Measurements from ENCODE around the gene RPL39. TPM values are rescaled to one million over a fixed set of nuclear protein-coding genes. Genes with fewer than 3 reads are reported as not detected.
"Not testable (repeated sequence)": the region's sequence is repeated elsewhere in the genome, so short reads cannot be mapped to it uniquely, and the experiment has no call there.

RPL39 gene
- total RNA-seq, 2 donors from 2014 or later: 497 to 592 TPM

GRCh38 chrX:119817130-119817690 is 25.8 kb upstream of the RPL39 start:
- intact Hi-C loops (cut with DNase I): no loop called here
- whole genome bisulfite sequencing, 2 donors: 60 to 70% methylated on average over 1 to 6 of the region's 6 CpGs
- ATAC-seq (no peak), DNase-seq (no peak)
- no peak overlapping the region for H3K4me3 ChIP-seq
- H3K36me3 ChIP-seq (replicated peaks in 1 of 2; ENCODE audit: insufficient read depth in 1 of 2, low read depth in 2 of 2): no peaks in the 10 kb centered on the region
- H3K9me3 ChIP-seq: no peaks in the 10 kb centered on the region
- H3K27ac ChIP-seq: no peak overlapping the region
- H3K4me1 ChIP-seq: no peaks in the 10 kb centered on the region
- no peak for TF ChIP-seq POLR2A (IDR thresholded peaks at IDR 0.05)
- no peak for TF ChIP-seq CTCF (IDR thresholded peaks at IDR 0.05)
- no peaks in the 10 kb centered on the region for H3K27me3 ChIP-seq

- no peaks in the 10 kb centered on the region for H3K27me3 ChIP-seq
- TF ChIP-seq CTCF (IDR thresholded peaks at IDR 0.05) (no peak), POLR2A (IDR thresholded peaks at IDR 0.05) (no peak)
- H3K9me3 ChIP-seq: no peaks in the 10 kb centered on the region
- no peak overlapping the region for H3K27ac ChIP-seq
- DNase-seq (no peak), ATAC-seq (no peak)
- H3K4me1 ChIP-seq: no peaks in the 10 kb centered on the region
- intact Hi-C loops (cut with DNase I): no loop called here
- H3K4me3 ChIP-seq: no peak overlapping the region
- 33 to 81% methylated on average over 1 to 3 of the region's 3 CpGs for WGBS, 2 donors
- no peaks in the 10 kb centered on the region for H3K36me3 ChIP-seq (replicated peaks in 1 of 2; ENCODE audit: insufficient read depth in 1 of 2, low read depth in 2 of 2)
These were observed 24.9 kb upstream of the RPL39 start for GRCh38 chrX:119816300-119816699.

- no peak overlapping the region for H3K27ac ChIP-seq
- H3K36me3 ChIP-seq (replicated peaks in 1 of 2; ENCODE audit: insufficient read depth in 1 of 2, low read depth in 2 of 2): no peaks in the 10 kb centered on the region
- no peak overlapping the region for H3K4me3 ChIP-seq
- H3K27me3 ChIP-seq: no peaks in the 10 kb centered on the region
- DNase-seq: no peak
- 71 to 73% methylated on average over 1 of the region's 1 CpG for WGBS, 2 donors
- no peak for ATAC-seq
- no peaks in the 10 kb centered on the region for H3K4me1 ChIP-seq
- no peak for TF ChIP-seq CTCF (IDR thresholded peaks at IDR 0.05)
- no peak for TF ChIP-seq POLR2A (IDR thresholded peaks at IDR 0.05)
- H3K9me3 ChIP-seq: no peaks in the 10 kb centered on the region
- intact Hi-C loops (cut with DNase I): no loop called here
These were observed 17.8 kb upstream of the RPL39 start for GRCh38 chrX:119809185-119809666.

GRCh38 chrX:119808461-119808860 is 17.0 kb upstream of the RPL39 start:
- H3K27ac ChIP-seq; H3K4me1 ChIP-seq; H3K36me3 ChIP-seq (replicated peaks in 1 of 2; ENCODE audit: insufficient read depth in 1 of 2, low read depth in 2 of 2); ATAC-seq; DNase-seq; H3K9me3 ChIP-seq; H3K4me3 ChIP-seq; intact Hi-C loops (cut with DNase I); H3K27me3 ChIP-seq: not testable (repeated sequence)
- 10 to 33% methylated on average over 2 of the region's 4 CpGs for WGBS, 2 donors

GRCh38 chrX:119802546-119802945 is 11.1 kb upstream of the RPL39 start:
- Histone ChIP-seq H3K4me3 (no peak overlapping the region), H3K27me3 (no peaks in the 10 kb centered on the region), H3K9me3 (no peaks in the 10 kb centered on the region), H3K4me1 (no peaks in the 10 kb centered on the region), H3K27ac (no peak overlapping the region), H3K36me3 (replicated peaks in 1 of 2; ENCODE audit: insufficient read depth in 1 of 2, low read depth in 2 of 2) (no peaks in the 10 kb centered on the region)
- intact Hi-C loops (cut with DNase I): no loop called here
- DNase-seq: no peak
- no peak for ATAC-seq
- WGBS, 2 donors: 93 to 100% methylated on average over 1 to 5 of the region's 8 CpGs
- TF ChIP-seq POLR2A (IDR thresholded peaks at IDR 0.05): no peak
- TF ChIP-seq CTCF (IDR thresholded peaks at IDR 0.05): no peak

All from body of pancreas (tissue), 4 donors.